Measurements from ENCODE around the gene PCSK5. TPM values are rescaled to one million over a fixed set of nuclear protein-coding genes. Genes with fewer than 3 reads are reported as not detected.

Gene PCSK5
- total and polyA plus RNA-seq, 3 experiments from 2014 or later = 1.6 to 1.9 (median 1.8) TPM

DNA sequence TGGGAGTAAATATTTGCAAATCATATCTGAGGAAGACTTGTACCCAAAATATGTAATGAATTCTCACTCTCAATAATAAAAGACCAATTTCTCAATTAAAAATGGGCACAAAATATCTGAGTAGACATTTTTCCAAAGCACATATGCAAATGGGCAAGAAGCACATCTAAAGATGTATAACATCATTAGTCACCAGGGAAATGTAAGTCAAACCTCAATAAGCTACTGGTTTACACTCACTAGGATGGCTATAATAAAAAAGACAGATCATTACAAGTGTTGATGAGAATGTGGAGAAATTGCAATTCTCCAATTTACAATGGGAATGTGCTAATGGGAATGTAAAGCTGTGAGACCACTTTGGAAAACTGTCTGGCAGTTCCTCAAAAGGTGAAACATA is 13.9 kb downstream of the PCSK5 start:
- H3K4me1 Mint-ChIP-seq = no peaks in the 10 kb centered on the region
- H3K36me3 Mint-ChIP-seq = peaks cover 0 to 1% (median 0%) of the 10 kb centered on the region in 3 donors
- Histone ChIP-seq H3K27me3 (ENCODE audit: insufficient read depth, low read length, poor library complexity, severe bottlenecking) (no peaks in the 10 kb centered on the region), H3K4me3 (ENCODE audit: low read length) (no peak overlapping the region), H3K36me3 (ENCODE audit: insufficient read depth, low read length) (no peaks in the 10 kb centered on the region), H3K9me3 (ENCODE audit: low read length) (no peaks in the 10 kb centered on the region), H3K27ac (ENCODE audit: low read depth, low read length) (no peak overlapping the region), H3K4me1 (ENCODE audit: insufficient read depth, low read length) (no peaks in the 10 kb centered on the region)
- no peak overlapping the region for H3K4me3 Mint-ChIP-seq
- H3K27ac Mint-ChIP-seq = no peak overlapping the region
- ChIA-PET CTCF (no interaction called here), POLR2A (interaction anchor here (0.7 kb wide), 1 partner anchor 13 kb away, joined by 4 read pairs; no protein-coding TSS in a partner anchor)
- DNase-seq = no peak
- peaks cover 0 to 3% of the 10 kb centered on the region in 2 donors for H3K27me3 Mint-ChIP-seq
- peaks cover 0 to 4% (median 0%) of the 10 kb centered on the region in 5 donors for H3K9me3 Mint-ChIP-seq

GRCh38 chr9:75906531-75906930 is 16.1 kb downstream of the PCSK5 start:
- H3K27ac ChIP-seq (ENCODE audit: low read depth, low read length) = no peak overlapping the region
- H3K36me3 ChIP-seq (ENCODE audit: insufficient read depth, low read length) = no peaks in the 10 kb centered on the region
- Mint-ChIP-seq H3K9me3 (no peaks in the 10 kb centered on the region), H3K4me1 (peaks cover 0 to 3% (median 0%) of the 10 kb centered on the region in 3 donors), H3K36me3 (no peaks in the 10 kb centered on the region), H3K27me3 (no peaks in the 10 kb centered on the region), H3K4me3 (no peak overlapping the region), H3K27ac (no peak overlapping the region)
- H3K4me1 ChIP-seq (ENCODE audit: insufficient read depth, low read length) = no peaks in the 10 kb centered on the region
- ChIA-PET CTCF (no interaction called here), POLR2A (no interaction called here)
- no peak overlapping the region for H3K4me3 ChIP-seq (ENCODE audit: low read length)
- DNase-seq = no peak
- H3K9me3 ChIP-seq (ENCODE audit: low read length) = no peaks in the 10 kb centered on the region
- H3K27me3 ChIP-seq (ENCODE audit: insufficient read depth, low read length, poor library complexity, severe bottlenecking) = no peaks in the 10 kb centered on the region

DNA sequence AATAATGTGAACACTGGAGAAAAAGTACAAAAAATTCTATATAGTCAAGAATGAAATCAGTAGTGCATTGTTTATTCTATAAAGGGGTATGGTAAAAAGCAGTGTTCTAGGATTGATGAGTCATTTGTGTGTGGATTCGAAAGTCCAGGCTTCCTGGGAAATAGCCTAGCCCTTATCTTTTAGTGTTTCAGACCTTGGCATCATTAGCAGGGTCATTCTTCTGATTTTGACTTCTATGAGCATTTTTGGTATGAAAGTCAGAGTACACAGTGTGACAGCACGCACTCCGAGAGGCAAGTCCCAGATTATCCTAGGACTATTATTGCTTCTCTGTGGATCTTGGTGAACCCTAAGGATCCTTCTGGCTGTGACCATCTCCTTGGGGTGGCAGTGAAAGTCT is 16.9 kb downstream of the PCSK5 start:
- H3K27me3 Mint-ChIP-seq = no peaks in the 10 kb centered on the region
- no peaks in the 10 kb centered on the region for H3K36me3 Mint-ChIP-seq
- no peak overlapping the region for H3K4me3 Mint-ChIP-seq
- ChIA-PET POLR2A (no interaction called here), CTCF (no interaction called here)
- no peak overlapping the region for H3K27ac ChIP-seq (ENCODE audit: low read depth, low read length)
- no peaks in the 10 kb centered on the region for H3K4me1 ChIP-seq (ENCODE audit: insufficient read depth, low read length)
- DNase-seq = no peak
- no peak overlapping the region for H3K4me3 ChIP-seq (ENCODE audit: low read length)
- H3K27ac Mint-ChIP-seq = no peak overlapping the region
- no peaks in the 10 kb centered on the region for H3K36me3 ChIP-seq (ENCODE audit: insufficient read depth, low read length)
- no peaks in the 10 kb centered on the region for H3K27me3 ChIP-seq (ENCODE audit: insufficient read depth, low read length, poor library complexity, severe bottlenecking)
- H3K9me3 Mint-ChIP-seq = peaks cover 0 to 3% (median 0%) of the 10 kb centered on the region in 5 donors
- H3K9me3 ChIP-seq (ENCODE audit: low read length) = no peaks in the 10 kb centered on the region
- peaks cover 0 to 9% (median 5%) of the 10 kb centered on the region in 3 donors for H3K4me1 Mint-ChIP-seq

DNA sequence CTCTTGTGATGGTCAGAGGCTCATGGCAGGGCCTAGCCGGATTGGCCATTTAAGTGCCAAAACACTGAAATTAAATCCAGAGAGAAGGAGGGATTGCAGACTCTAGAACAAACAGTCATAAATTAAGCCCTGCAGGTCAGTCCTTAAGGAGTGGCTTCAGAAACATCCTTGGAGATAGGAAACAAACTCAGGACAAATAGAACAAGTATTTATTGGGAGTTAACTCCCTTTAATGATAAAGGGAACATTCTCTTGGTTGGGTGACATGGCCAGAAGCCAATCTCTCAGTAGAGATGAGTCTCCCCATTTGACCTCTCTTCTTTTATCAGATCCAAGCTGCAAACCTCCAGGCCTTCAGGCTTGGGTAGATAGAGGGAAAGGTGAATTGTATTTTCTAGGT is 17.4 kb downstream of the PCSK5 start:
- CTCF ChIA-PET = no interaction called here
- H3K9me3 ChIP-seq (ENCODE audit: low read length) = no peaks in the 10 kb centered on the region
- no peak overlapping the region for H3K27ac ChIP-seq (ENCODE audit: low read depth, low read length)
- no peak for DNase-seq
- H3K27me3 Mint-ChIP-seq = no peaks in the 10 kb centered on the region
- no peaks in the 10 kb centered on the region for H3K36me3 Mint-ChIP-seq
- H3K4me3 ChIP-seq (ENCODE audit: low read length) = no peak overlapping the region
- H3K36me3 ChIP-seq (ENCODE audit: insufficient read depth, low read length) = no peaks in the 10 kb centered on the region
- H3K9me3 Mint-ChIP-seq = peaks cover 0 to 3% (median 0%) of the 10 kb centered on the region in 5 donors
- H3K4me1 ChIP-seq (ENCODE audit: insufficient read depth, low read length) = no peaks in the 10 kb centered on the region
- no peaks in the 10 kb centered on the region for H3K27me3 ChIP-seq (ENCODE audit: insufficient read depth, low read length, poor library complexity, severe bottlenecking)
- H3K4me1 Mint-ChIP-seq = peaks cover 0 to 10% (median 5%) of the 10 kb centered on the region in 3 donors
- POLR2A ChIA-PET = no interaction called here
- H3K4me3 Mint-ChIP-seq = no peak overlapping the region
- no peak overlapping the region for H3K27ac Mint-ChIP-seq

DNA sequence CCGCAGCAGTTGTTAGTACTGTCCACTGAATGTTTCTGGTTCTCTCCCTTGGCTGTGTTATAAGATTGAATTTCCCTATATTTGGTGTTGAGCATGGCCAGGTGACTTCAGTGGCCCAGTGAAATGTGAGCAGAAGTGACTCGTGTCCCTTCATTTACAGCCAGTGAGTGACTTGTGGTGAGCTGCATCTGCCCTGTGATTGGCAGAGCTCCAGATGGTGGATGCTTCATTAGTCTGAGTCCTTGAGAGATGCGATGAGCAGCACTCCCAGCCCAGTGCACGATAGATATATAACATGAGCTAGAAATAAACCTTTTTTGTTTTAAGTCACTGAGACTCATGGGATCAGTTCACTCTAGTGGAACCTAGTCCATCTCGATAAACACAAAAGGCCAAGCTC is 19.3 kb downstream of the PCSK5 start:
- Mint-ChIP-seq H3K4me3 (no peak overlapping the region), H3K27me3 (no peaks in the 10 kb centered on the region), H3K4me1 (peaks cover 0 to 10% (median 5%) of the 10 kb centered on the region in 3 donors), H3K27ac (no peak overlapping the region), H3K9me3 (peaks cover 0 to 3% (median 0%) of the 10 kb centered on the region in 5 donors), H3K36me3 (no peaks in the 10 kb centered on the region)
- CTCF ChIA-PET = no interaction called here
- POLR2A ChIA-PET = no interaction called here
- H3K4me1 ChIP-seq (ENCODE audit: insufficient read depth, low read length) = no peaks in the 10 kb centered on the region
- H3K27me3 ChIP-seq (ENCODE audit: insufficient read depth, low read length, poor library complexity, severe bottlenecking) = no peaks in the 10 kb centered on the region
- H3K27ac ChIP-seq (ENCODE audit: low read depth, low read length) = no peak overlapping the region
- DNase-seq = no peak
- H3K4me3 ChIP-seq (ENCODE audit: low read length) = no peak overlapping the region
- no peaks in the 10 kb centered on the region for H3K9me3 ChIP-seq (ENCODE audit: low read length)
- H3K36me3 ChIP-seq (ENCODE audit: insufficient read depth, low read length) = no peaks in the 10 kb centered on the region

DNA sequence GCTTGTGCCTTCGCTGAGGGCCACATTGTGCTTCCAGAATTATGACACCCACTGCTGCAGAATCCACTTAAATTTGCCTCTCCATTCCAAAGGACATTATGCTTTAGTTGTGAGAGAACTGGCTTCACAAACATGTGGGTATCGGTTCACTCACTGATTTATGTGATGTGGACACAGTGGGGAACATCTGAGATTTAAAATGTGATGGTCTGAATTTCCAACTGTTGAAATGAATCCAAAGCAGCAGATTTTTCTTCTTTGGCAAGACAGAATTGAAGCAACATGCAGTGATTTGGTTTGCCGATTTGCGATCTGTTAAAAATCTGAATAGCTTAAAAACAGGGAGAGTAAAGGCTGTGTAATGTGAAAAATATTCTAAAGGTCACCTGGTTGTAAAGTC is 20.3 kb downstream of the PCSK5 start:
- peaks cover 0 to 14% (median 5%) of the 10 kb centered on the region in 3 donors for H3K4me1 Mint-ChIP-seq
- ChIA-PET CTCF (no interaction called here), POLR2A (no interaction called here)
- no peaks in the 10 kb centered on the region for H3K36me3 ChIP-seq (ENCODE audit: insufficient read depth, low read length)
- H3K27ac Mint-ChIP-seq = no peak overlapping the region
- peaks cover 0 to 3% (median 0%) of the 10 kb centered on the region in 5 donors for H3K9me3 Mint-ChIP-seq
- no peak overlapping the region for H3K27ac ChIP-seq (ENCODE audit: low read depth, low read length)
- H3K4me1 ChIP-seq (ENCODE audit: insufficient read depth, low read length) = no peaks in the 10 kb centered on the region
- H3K27me3 Mint-ChIP-seq = no peaks in the 10 kb centered on the region
- no peak for DNase-seq
- H3K4me3 ChIP-seq (ENCODE audit: low read length) = no peak overlapping the region
- H3K4me3 Mint-ChIP-seq = no peak overlapping the region
- no peaks in the 10 kb centered on the region for H3K27me3 ChIP-seq (ENCODE audit: insufficient read depth, low read length, poor library complexity, severe bottlenecking)
- H3K36me3 Mint-ChIP-seq = no peaks in the 10 kb centered on the region
- H3K9me3 ChIP-seq (ENCODE audit: low read length) = no peaks in the 10 kb centered on the region

- Histone ChIP-seq H3K27me3 (ENCODE audit: insufficient read depth, low read length, poor library complexity, severe bottlenecking) (no peaks in the 10 kb centered on the region), H3K9me3 (ENCODE audit: low read length) (no peaks in the 10 kb centered on the region), H3K27ac (ENCODE audit: low read depth, low read length) (no peak overlapping the region), H3K36me3 (ENCODE audit: insufficient read depth, low read length) (no peaks in the 10 kb centered on the region), H3K4me3 (ENCODE audit: low read length) (no peak overlapping the region), H3K4me1 (ENCODE audit: insufficient read depth, low read length) (no peaks in the 10 kb centered on the region)
- ChIA-PET POLR2A (no interaction called here), CTCF (no interaction called here)
- Mint-ChIP-seq H3K4me1 (peaks cover 0 to 14% (median 7%) of the 10 kb centered on the region in 3 donors), H3K27me3 (no peaks in the 10 kb centered on the region), H3K9me3 (peaks cover 0 to 5% (median 0%) of the 10 kb centered on the region in 5 donors), H3K36me3 (no peaks in the 10 kb centered on the region), H3K27ac (no peak overlapping the region), H3K4me3 (no peak overlapping the region)
- DNase-seq = no peak
Measured at GRCh38 chr9:75911390-75911789, 20.9 kb downstream of the PCSK5 start.

DNA sequence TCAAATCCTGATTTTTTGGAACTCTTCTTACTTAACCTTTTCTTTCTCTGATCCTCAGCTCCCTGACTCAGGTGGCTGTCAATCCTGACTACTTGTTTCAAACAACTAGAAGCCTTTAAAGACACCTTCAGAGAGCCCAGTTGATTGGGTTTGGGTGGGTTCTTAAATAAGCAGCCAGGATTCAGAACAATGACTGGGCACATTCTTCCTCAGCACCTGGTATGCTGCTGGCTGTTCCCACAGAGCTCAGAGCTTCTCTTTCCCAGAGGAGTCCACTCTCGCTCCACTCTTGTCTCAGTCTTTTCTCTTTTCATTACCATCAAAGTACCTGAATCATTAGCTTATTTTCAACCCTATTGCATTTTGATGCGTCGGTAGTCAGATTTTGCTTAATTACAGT is 22.5 kb downstream of the PCSK5 start:
- H3K27me3 Mint-ChIP-seq = no peaks in the 10 kb centered on the region
- no peaks in the 10 kb centered on the region for H3K36me3 ChIP-seq (ENCODE audit: insufficient read depth, low read length)
- H3K4me1 Mint-ChIP-seq = peaks cover 0 to 14% (median 9%) of the 10 kb centered on the region in 3 donors
- H3K4me3 Mint-ChIP-seq = no peak overlapping the region
- peaks cover 0 to 6% (median 0%) of the 10 kb centered on the region in 5 donors for H3K9me3 Mint-ChIP-seq
- H3K27ac Mint-ChIP-seq = peak overlapping the region in 1 of 8 donors; percentile 9
- H3K4me1 ChIP-seq (ENCODE audit: insufficient read depth, low read length) = no peaks in the 10 kb centered on the region
- no peaks in the 10 kb centered on the region for H3K36me3 Mint-ChIP-seq
- POLR2A ChIA-PET = no interaction called here
- H3K27me3 ChIP-seq (ENCODE audit: insufficient read depth, low read length, poor library complexity, severe bottlenecking) = no peaks in the 10 kb centered on the region
- no peak overlapping the region for H3K4me3 ChIP-seq (ENCODE audit: low read length)
- DNase-seq = no peak
- CTCF ChIA-PET = no interaction called here
- H3K9me3 ChIP-seq (ENCODE audit: low read length) = no peaks in the 10 kb centered on the region
- no peak overlapping the region for H3K27ac ChIP-seq (ENCODE audit: low read depth, low read length)

GRCh38 chr9:75914002-75914401 is 23.5 kb downstream of the PCSK5 start:
- Histone ChIP-seq H3K27me3 (ENCODE audit: insufficient read depth, low read length, poor library complexity, severe bottlenecking) (no peaks in the 10 kb centered on the region), H3K9me3 (ENCODE audit: low read length) (no peaks in the 10 kb centered on the region), H3K4me3 (ENCODE audit: low read length) (no peak overlapping the region), H3K4me1 (ENCODE audit: insufficient read depth, low read length) (no peaks in the 10 kb centered on the region), H3K27ac (ENCODE audit: low read depth, low read length) (no peak overlapping the region), H3K36me3 (ENCODE audit: insufficient read depth, low read length) (no peaks in the 10 kb centered on the region)
- H3K9me3 Mint-ChIP-seq = peaks cover 0 to 6% (median 0%) of the 10 kb centered on the region in 5 donors
- CTCF ChIA-PET = no interaction called here
- no peaks in the 10 kb centered on the region for H3K27me3 Mint-ChIP-seq
- peaks cover 0 to 14% (median 9%) of the 10 kb centered on the region in 3 donors for H3K4me1 Mint-ChIP-seq
- POLR2A ChIA-PET = no interaction called here
- H3K4me3 Mint-ChIP-seq = no peak overlapping the region
- no peak for DNase-seq
- no peaks in the 10 kb centered on the region for H3K36me3 Mint-ChIP-seq
- H3K27ac Mint-ChIP-seq = no peak overlapping the region
